T-cell (primary cell): Measurements from ENCODE around the gene GRIP1. TPM values are rescaled to one million over a fixed set of nuclear protein-coding genes. Genes with fewer than 3 reads are reported as not detected.
A peak's percentile ranks its signal among the peaks of the same experiment; 100 is the strongest.

Experiments used
- ATAC-seq, 4 experiments: fragments of 200-7000 bp in 3 of 4; fragments of 150-1000 bp in 1 of 4; cut with Tn5 transposase; replicated peaks in 1 of 4; 1 replicate in 3 of 4; 2 replicates in 1 of 4; pipeline ENCODE4 v1.10.0; 2021; ENCODE audit warnings: moderate library complexity in 3 of 4, mild to moderate bottlenecking in 2 of 4, moderate number of reproducible peaks in 1 of 4
- CTCF ChIA-PET, 2 donors: fragments of 300-600 bp; sonication (Branson Sonifier 250); formaldehyde crosslinking; loops; one replicate each; lab custom pipeline; 2022; ENCODE audit warnings: antibody characterized with exemption in 2 of 2; lab: Charles Lee
- POLR2A ChIA-PET, 2 donors: fragments of 300-600 bp; sonication (Branson Sonifier 250); formaldehyde crosslinking; loops; one replicate each; lab custom pipeline; 2022; ENCODE audit warnings: antibody characterized with exemption in 2 of 2; lab: Charles Lee
- DNase-seq, 35 experiments: peaks; one replicate each; pipeline versions ENCODE4 v3.0.0 to v3.0.0-alpha.2; 2013 to 2023
- H3K27ac ChIP-seq: one replicate; pipeline ENCODE4 v1.5.1; 2013; ENCODE audit warnings: low read length
- H3K27me3 ChIP-seq, 2 experiments: replicated peaks in 1 of 2; 1 replicate in 1 of 2; 2 replicates in 1 of 2; pipeline versions ENCODE4 v1.6.1 to v1.7.0; 2013; ENCODE audit warnings: low read length in 1 of 2, mixed read lengths in 1 of 2; ENCODE audit not compliant: control insufficient read depth in 2 of 2, insufficient read depth in 2 of 2; ENCODE audit errors: extremely low read depth in 1 of 2
- H3K36me3 ChIP-seq, 2 donors: 1 replicate in 1 of 2; 2 replicates in 1 of 2; pipeline versions ENCODE4 v1.6.1 to v1.7.0; 2013; ENCODE audit warnings: low read length in 1 of 2; ENCODE audit not compliant: control insufficient read depth in 2 of 2, insufficient read depth in 1 of 2; ENCODE audit errors: extremely low read depth in 1 of 2
- H3K4me1 ChIP-seq, 2 experiments: 1 replicate in 1 of 2; 2 replicates in 1 of 2; pipeline versions ENCODE4 v1.6.1 to v1.7.0; 2013; ENCODE audit warnings: low read length in 2 of 2, mixed read lengths in 1 of 2; ENCODE audit not compliant: insufficient read depth in 2 of 2, control insufficient read depth in 1 of 2; ENCODE audit errors: extremely low read depth in 1 of 2
- H3K4me3 ChIP-seq, 2 donors: 1 replicate in 1 of 2; 2 replicates in 1 of 2; pipeline versions ENCODE4 v1.5.1 to v1.7.0; 2013; ENCODE audit warnings: mild to moderate bottlenecking in 2 of 2, low read length in 1 of 2, moderate library complexity in 1 of 2; ENCODE audit not compliant: control insufficient read depth in 1 of 2; ENCODE audit errors: extremely low read depth in 1 of 2
- H3K9me3 ChIP-seq: 2 replicates; pipeline ENCODE4 v1.7.0; 2013
- H3K27ac Mint-ChIP-seq, 2 donors: one replicate each; pipeline ENCODE4 v1.8.0; 2020 to 2021; ENCODE audit warnings: mild to moderate bottlenecking in 2 of 2, mixed read lengths in 2 of 2
- H3K27me3 Mint-ChIP-seq, 2 donors: one replicate each; pipeline ENCODE4 v1.8.0; 2021 to 2022; ENCODE audit warnings: mixed read lengths in 2 of 2
- H3K36me3 Mint-ChIP-seq: one replicate; pipeline ENCODE4 v1.8.0; 2021; ENCODE audit warnings: mixed read lengths
- H3K4me1 Mint-ChIP-seq, 3 donors: one replicate each; pipeline ENCODE4 v1.8.0; 2020 to 2022; ENCODE audit warnings: mixed read lengths in 3 of 3, mild to moderate bottlenecking in 1 of 3
- H3K4me3 Mint-ChIP-seq, 3 donors: one replicate each; pipeline ENCODE4 v1.8.0; 2020 to 2022; ENCODE audit warnings: mild to moderate bottlenecking in 3 of 3, mixed read lengths in 3 of 3, moderate library complexity in 3 of 3
- H3K9me3 Mint-ChIP-seq, 3 donors: one replicate each; pipeline ENCODE4 v1.8.0; 2020 to 2022; ENCODE audit warnings: mixed read lengths in 3 of 3
- WGBS: methylation state at CpG from one replicate; pipeline ENCODE4 v1.1.5; 2013; ENCODE audit warnings: missing lambda C conversion rate; ENCODE audit not compliant: insufficient coverage; 5-methylcytosine and 5-hydroxymethylcytosine counted together
- total RNA-seq, 35 experiments: library from RNA in 6 of 35; stranded (reverse) in 6 of 35; fragments of 120-200 nt in 1 of 35; gene quantifications; one replicate each; pipeline versions ENCODE4 v1.2.1 to v1.2.4 and lab custom pipeline; 2013 to 2026

The GRIP1 gene
- total RNA-seq, 5 donors from 2014 or later (not counting 1 experiment from before 2014, with no cell fraction given), result 3.0 to 7.3 (median 3.6) TPM

DNA sequence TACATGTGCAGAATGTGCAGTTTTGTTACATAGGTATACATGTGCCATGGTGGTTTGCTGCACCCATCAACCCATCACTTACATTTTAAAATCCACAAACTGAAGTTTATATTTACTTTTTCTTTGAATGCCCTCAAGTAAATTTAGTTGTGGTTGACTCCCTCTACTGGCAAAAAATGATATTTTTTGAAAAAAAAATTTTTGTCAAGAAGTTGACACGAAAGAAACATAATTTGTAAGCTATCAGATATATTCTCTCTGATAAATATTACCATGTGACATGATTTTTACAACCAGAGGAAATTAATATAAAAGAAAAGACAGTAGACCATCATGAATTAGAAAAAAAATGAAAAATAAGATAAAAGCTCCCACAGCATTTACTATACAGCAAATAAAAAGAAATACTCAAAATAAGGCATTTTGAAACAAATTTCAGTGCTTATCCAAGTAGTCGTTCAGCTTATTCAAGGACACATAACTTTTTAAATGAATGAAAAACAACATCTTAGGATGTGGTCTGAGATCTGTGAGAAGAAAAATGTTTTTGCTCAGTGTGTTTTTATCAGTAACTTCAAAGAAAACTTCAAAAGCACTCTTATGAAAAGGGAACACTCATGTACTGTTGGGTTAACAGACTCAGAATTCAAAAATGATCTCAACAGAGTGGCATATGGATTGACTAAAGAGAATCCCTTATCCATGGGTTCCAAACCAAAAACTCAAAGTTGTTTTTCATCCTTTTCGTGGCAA, 30.0 kb upstream of the GRIP1 start:
- peak overlapping the region; percentile 22 to 73 (median 60) for H3K4me3 Mint-ChIP-seq
- H3K27me3 Mint-ChIP-seq, result peaks cover 0 to 5% of the 10 kb centered on the region in 2 donors
- peak overlapping the region; percentile 71 to 76 for H3K27ac Mint-ChIP-seq
- peaks cover 30 to 56% (median 41%) of the 10 kb centered on the region in 3 donors for H3K4me1 Mint-ChIP-seq
- CTCF ChIA-PET, result interaction anchor here (0.6 to 2.1 kb wide), 12 partner anchors 10 to 439 kb away, joined by 3 to 13 read pairs (median 4); no protein-coding TSS in a partner anchor
- H3K27ac ChIP-seq, result no peak overlapping the region
- H3K4me1 ChIP-seq, result peaks cover 6 to 29% of the 10 kb centered on the region in 2 experiments
- no peaks in the 10 kb centered on the region for H3K36me3 Mint-ChIP-seq
- no peaks in the 10 kb centered on the region for H3K27me3 ChIP-seq
- POLR2A ChIA-PET, result interaction anchor here (0.6 to 0.7 kb wide), 3 partner anchors 406 to 573 kb away, joined by 3 to 5 read pairs (median 4); no protein-coding TSS in a partner anchor
- no peaks in the 10 kb centered on the region for H3K9me3 Mint-ChIP-seq
- peak; percentile 75 to 90 (median 88) for ATAC-seq
- 40% methylated on average over 1 of the region's 3 CpGs for WGBS
- DNase-seq, result peak in 1 of 35 experiments; percentile 47
- peak overlapping the region in 1 of 2 donors; percentile 5 for H3K4me3 ChIP-seq
- H3K36me3 ChIP-seq, result no peaks in the 10 kb centered on the region
- H3K9me3 ChIP-seq, result no peaks in the 10 kb centered on the region

DNA sequence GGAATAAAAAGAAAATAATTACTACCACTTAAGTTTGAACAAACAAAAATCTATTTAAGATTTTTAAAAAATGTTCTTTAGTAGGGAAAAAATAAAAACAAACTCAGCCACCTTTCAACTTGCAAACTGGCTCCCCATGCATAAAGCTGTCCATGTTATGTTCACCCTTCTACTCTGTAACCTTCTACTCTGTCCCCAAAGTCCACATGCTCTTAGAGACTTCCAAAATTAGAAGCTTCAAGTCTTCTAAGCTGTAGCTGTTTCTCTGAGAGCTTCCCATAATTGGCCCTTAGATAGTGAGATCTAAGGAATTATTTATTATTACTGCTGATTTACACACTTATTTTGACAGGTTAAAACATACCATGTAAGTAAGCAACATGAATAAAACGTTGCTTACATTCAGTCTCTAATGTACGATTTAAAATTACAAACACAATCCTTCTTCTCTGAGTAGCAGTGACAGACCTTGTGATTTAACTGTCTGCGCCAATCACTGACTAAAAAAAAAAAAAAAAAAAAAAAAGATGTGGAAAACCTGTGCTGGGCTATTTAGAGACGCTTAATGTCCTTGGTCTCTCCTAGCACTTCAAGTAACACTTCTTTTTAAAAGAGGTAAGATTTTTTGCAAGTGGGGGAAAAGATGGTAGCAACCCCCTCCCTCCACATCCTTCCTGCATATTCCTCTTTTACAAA, 28.3 kb upstream of the GRIP1 start:
- no peaks in the 10 kb centered on the region for H3K36me3 Mint-ChIP-seq
- H3K9me3 Mint-ChIP-seq, result no peaks in the 10 kb centered on the region
- peaks cover 17 to 39% (median 26%) of the 10 kb centered on the region in 3 donors for H3K4me1 Mint-ChIP-seq
- Histone ChIP-seq H3K9me3 (no peaks in the 10 kb centered on the region), H3K27me3 (no peaks in the 10 kb centered on the region), H3K27ac (no peak overlapping the region), H3K4me1 (peaks cover 2 to 27% of the 10 kb centered on the region in 2 experiments), H3K4me3 (no peak overlapping the region), H3K36me3 (no peaks in the 10 kb centered on the region)
- ATAC-seq (no peak), DNase-seq (no peak)
- ChIA-PET CTCF (interaction anchor here (0.7 kb wide), 2 partner anchors 92 to 136 kb away, joined by 3 to 5 read pairs; no protein-coding TSS in a partner anchor), POLR2A (interaction anchor here in 1 of 2 donors (0.7 kb wide), 1 partner anchor 85 kb away, joined by 8 read pairs; no protein-coding TSS in a partner anchor)
- no peak overlapping the region for H3K27ac Mint-ChIP-seq
- H3K4me3 Mint-ChIP-seq, result no peak overlapping the region
- peaks cover 4 to 15% of the 10 kb centered on the region in 2 donors for H3K27me3 Mint-ChIP-seq
- WGBS, result 80% methylated on average over 3 of the region's 4 CpGs

DNA sequence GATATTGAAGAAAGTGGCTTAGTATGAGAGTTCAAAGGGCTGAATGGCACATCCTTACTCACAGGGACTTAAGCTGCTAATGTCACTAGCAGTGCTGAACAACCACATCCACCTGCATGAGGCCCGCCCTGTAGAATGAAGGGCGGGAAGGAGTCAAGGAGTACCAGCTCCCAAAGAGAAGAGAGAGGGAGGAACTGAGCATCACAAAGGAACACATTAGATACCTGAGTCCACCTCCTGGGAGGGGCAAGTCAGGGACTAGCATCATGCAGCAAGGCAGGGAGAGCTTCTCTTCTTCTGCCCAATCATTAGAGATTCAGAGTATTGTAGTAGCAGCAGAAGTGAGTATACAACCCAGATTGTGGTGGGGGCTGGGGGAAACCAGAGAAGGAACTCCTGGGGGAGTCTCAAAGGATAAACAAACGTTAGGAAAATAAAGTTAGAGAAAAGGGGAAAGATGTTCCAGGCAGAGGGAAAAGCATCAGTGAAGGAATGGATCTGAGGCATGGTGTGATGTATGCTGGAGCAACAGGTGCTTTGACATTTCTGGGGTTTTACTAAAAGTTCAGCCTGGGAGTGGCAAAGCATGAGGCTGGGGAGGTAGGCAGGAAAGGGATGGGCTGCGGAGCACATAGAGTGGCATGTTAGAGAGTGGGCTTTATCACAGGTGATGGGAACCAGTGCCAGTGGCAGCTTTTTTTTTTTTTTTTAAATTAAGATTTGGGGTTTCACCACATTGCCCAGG, 21.0 kb upstream of the GRIP1 start:
- H3K9me3 Mint-ChIP-seq, result no peaks in the 10 kb centered on the region
- no peak for DNase-seq
- H3K4me3 Mint-ChIP-seq, result no peak overlapping the region
- peaks cover 10 to 28% of the 10 kb centered on the region in 2 donors for H3K27me3 Mint-ChIP-seq
- 50% methylated on average over 2 of the region's 4 CpGs for WGBS
- no peaks in the 10 kb centered on the region for H3K36me3 Mint-ChIP-seq
- Histone ChIP-seq H3K4me3 (no peak overlapping the region), H3K9me3 (no peaks in the 10 kb centered on the region), H3K4me1 (peaks cover 7 to 17% of the 10 kb centered on the region in 2 experiments), H3K36me3 (no peaks in the 10 kb centered on the region), H3K27me3 (peaks cover 0 to 5% of the 10 kb centered on the region in 2 experiments), H3K27ac (no peak overlapping the region)
- H3K27ac Mint-ChIP-seq, result no peak overlapping the region
- ChIA-PET CTCF (interaction anchor here (0.5 to 3.4 kb wide), 6 partner anchors 9 to 654 kb away, joined by 3 to 13 read pairs (median 3); no protein-coding TSS in a partner anchor), POLR2A (interaction anchor here in 1 of 2 donors (0.5 to 0.6 kb wide), 2 partner anchors 19 to 397 kb away, joined by 3 to 4 read pairs; no protein-coding TSS in a partner anchor)
- no peak for ATAC-seq
- H3K4me1 Mint-ChIP-seq, result peaks cover 14 to 32% (median 23%) of the 10 kb centered on the region in 3 donors

DNA sequence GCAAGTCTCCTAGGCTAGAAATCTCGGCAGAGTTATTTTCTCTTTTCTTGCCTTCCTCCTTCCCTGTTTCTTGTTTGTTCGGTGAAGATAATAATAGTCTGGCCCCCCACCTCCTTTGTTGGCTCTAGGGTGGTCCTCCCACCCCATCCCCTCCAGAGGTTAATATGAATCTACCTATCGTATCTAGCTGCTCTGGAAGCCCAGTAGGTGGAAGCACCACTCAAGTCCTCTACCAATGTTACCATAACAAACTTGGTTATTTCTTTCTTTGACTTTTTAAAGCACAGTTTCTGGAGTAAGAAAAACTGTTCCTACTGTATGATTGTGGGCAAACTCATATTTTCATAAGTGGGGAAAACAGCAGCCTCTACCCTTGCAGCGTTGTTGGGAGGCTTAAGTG, 19.7 kb upstream of the GRIP1 start:
- H3K27ac Mint-ChIP-seq, result peak overlapping the region in 1 of 2 donors; percentile 1

DNA sequence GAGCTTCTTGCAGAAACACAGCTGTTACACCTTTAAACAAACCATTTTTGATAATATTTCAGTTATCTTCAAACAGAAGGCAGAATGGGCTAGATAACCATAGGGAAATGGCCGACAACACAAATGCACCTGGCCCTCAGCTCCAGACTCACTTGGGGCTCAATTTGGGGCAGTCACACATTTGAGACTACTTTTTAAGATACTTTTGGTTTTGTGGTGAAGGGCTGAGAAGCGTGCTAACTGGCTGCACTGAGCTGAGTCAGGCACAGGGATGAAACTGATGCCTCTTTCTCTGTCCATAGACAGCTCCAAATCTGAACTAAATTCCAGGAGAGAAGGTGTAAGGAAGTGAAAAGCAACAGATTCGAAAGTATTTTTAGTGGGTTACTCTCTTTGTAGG, 18.5 kb upstream of the GRIP1 start:
- H3K4me3 Mint-ChIP-seq, result no peak overlapping the region
- no peak for DNase-seq
- no peak for ATAC-seq
- no peaks in the 10 kb centered on the region for H3K36me3 ChIP-seq
- H3K27ac Mint-ChIP-seq, result no peak overlapping the region
- peaks cover 7 to 17% of the 10 kb centered on the region in 2 experiments for H3K4me1 ChIP-seq
- H3K4me1 Mint-ChIP-seq, result peaks cover 14 to 34% (median 23%) of the 10 kb centered on the region in 3 donors
- H3K36me3 Mint-ChIP-seq, result no peaks in the 10 kb centered on the region
- no peaks in the 10 kb centered on the region for H3K9me3 ChIP-seq
- H3K9me3 Mint-ChIP-seq, result no peaks in the 10 kb centered on the region
- peaks cover 9 to 17% of the 10 kb centered on the region in 2 donors for H3K27me3 Mint-ChIP-seq
- no peak overlapping the region for H3K4me3 ChIP-seq
- no CpG with 5 or more reads among the region's 3 CpGs for WGBS
- ChIA-PET POLR2A (interaction anchor here in 1 of 2 donors (0.5 kb wide), 1 partner anchor 521 kb away, joined by 3 read pairs; no protein-coding TSS in a partner anchor), CTCF (interaction anchor here (0.6 to 3.4 kb wide), 4 partner anchors 11 to 428 kb away, joined by 3 to 13 read pairs (median 4); no protein-coding TSS in a partner anchor)
- no peak overlapping the region for H3K27ac ChIP-seq
- H3K27me3 ChIP-seq, result peaks cover 0 to 5% of the 10 kb centered on the region in 2 experiments

More for the DNA sequence above, 19.7 kb upstream of the GRIP1 start:
- H3K9me3 ChIP-seq, result no peaks in the 10 kb centered on the region
- peaks cover 0 to 5% of the 10 kb centered on the region in 2 experiments for H3K27me3 ChIP-seq
- ChIA-PET CTCF (interaction anchor here in 1 of 2 donors (3.4 kb wide), 1 partner anchor 10 kb away, joined by 13 read pairs; no protein-coding TSS in a partner anchor), POLR2A (no interaction called here)
- DNase-seq (no peak), ATAC-seq (no peak)
- Mint-ChIP-seq H3K4me3 (no peak overlapping the region), H3K4me1 (peaks cover 14 to 34% (median 23%) of the 10 kb centered on the region in 3 donors), H3K9me3 (no peaks in the 10 kb centered on the region), H3K36me3 (no peaks in the 10 kb centered on the region), H3K27me3 (peaks cover 10 to 25% of the 10 kb centered on the region in 2 donors)
- no peak overlapping the region for H3K4me3 ChIP-seq
- H3K36me3 ChIP-seq, result no peaks in the 10 kb centered on the region
- H3K4me1 ChIP-seq, result peaks cover 7 to 17% of the 10 kb centered on the region in 2 experiments
- H3K27ac ChIP-seq, result no peak overlapping the region
- WGBS, result no CpG with 5 or more reads among the region's 4 CpGs
